ENCODE measurements around the gene ACAN. TPM values are rescaled to one million over a fixed set of nuclear protein-coding genes. Genes with fewer than 3 reads are reported as not detected.

ACAN gene
- total and polyA plus RNA-seq, 10 of the 15 experiments (the other 5 are each of a cell fraction or from before 2014, with no cell fraction given) = not detected

- ChIA-PET RAD21 (ENCODE audit: unreplicated experiment) (interaction anchor here (1.9 to 3.1 kb wide), 2 partner anchors 97 to 111 kb away, joined by 11 to 34 read pairs; no protein-coding TSS in a partner anchor), POLR2A (no interaction called here), CTCF (interaction anchor here (0.6 to 5.5 kb wide), 14 partner anchors 11 to 999 kb away, joined by 3 to 116 read pairs (median 10); partner anchors contain the start of gene HAPLN3), SMC1A (ENCODE audit: uncharacterized antibody, unreplicated experiment) (interaction anchor here (0.6 to 2.4 kb wide), 4 partner anchors 72 to 399 kb away, joined by 3 to 32 read pairs (median 10); no protein-coding TSS in a partner anchor)
- Histone ChIP-seq H3K4me2 (ENCODE audit: control insufficient read depth, insufficient read depth) (no peak overlapping the region), H3K9me3 (replicated peaks; ENCODE audit: control insufficient read depth, insufficient read depth, low read length) (no peaks in the 10 kb centered on the region), H3K9ac (ENCODE audit: control insufficient read depth, insufficient read depth, low read length) (no peak overlapping the region), H2AFZ (ENCODE audit: control insufficient read depth, low read depth, low read length) (no peak overlapping the region), H3K36me3 (ENCODE audit: control insufficient read depth in 2 of 2, insufficient read depth in 2 of 2, low read length in 1 of 2) (no peaks in the 10 kb centered on the region), H3K79me2 (ENCODE audit: control insufficient read depth, insufficient read depth, low read length) (no peaks in the 10 kb centered on the region), H3K4me1 (ENCODE audit: control insufficient read depth, insufficient read depth, low read length) (no peaks in the 10 kb centered on the region), H3K4me3 (no peak overlapping the region), H4K20me1 (ENCODE audit: control insufficient read depth, insufficient read depth) (0 out of 2 replicates have a peak, but pooled peaks cover 5% of the 10 kb centered on the region), H3K27ac (ENCODE audit: control insufficient read depth, insufficient read depth) (no peak overlapping the region), H3K27me3 (replicated peaks in 1 of 2; ENCODE audit: control insufficient read depth in 2 of 2, insufficient read depth in 2 of 2, low read length in 1 of 2) (no peaks in the 10 kb centered on the region; a peak in 1 of 4 replicates)
- intact Hi-C loops (cut with micrococcal nuclease; ENCODE audit: unreplicated experiment) = no loop called here
- no peak for ATAC-seq
- 5% methylated on average over 1 of the region's 1 CpG for WGBS (ENCODE audit: insufficient coverage, insufficient replicate concordance, low lambda C conversion rate, missing lambda C conversion rate)
- in situ Hi-C loops (cut with MboI) = loop anchor here (5.0 kb wide), 1 partner anchor 111 kb away; no protein-coding TSS in a partner anchor
- no peak for DNase-seq (ENCODE audit: low read depth, low spot score)
- no TSS peak for BruUV-seq (replicated peaks)
- no peak for FAIRE-seq
- TF ChIP-seq ASH2L (IDR thresholded peaks at IDR 0.05; ENCODE audit: borderline replicate concordance, low read depth) = no peak
- no peak for TF ChIP-seq BCL3 (IDR thresholded peaks at IDR 0.05; ENCODE audit: borderline replicate concordance, insufficient read depth, low read depth, low read length, poor library complexity, severe bottlenecking)
- TF ChIP-seq BMI1 (IDR thresholded peaks at IDR 0.05; ENCODE audit: borderline replicate concordance) = no peak
- TF ChIP-seq NRF1 (conservative IDR thresholded peaks at IDR 0.05; ENCODE audit: low read depth, low read length) = no peak
- TF ChIP-seq IKZF1 (conservative IDR thresholded peaks at IDR 0.05) = no peak
- TF ChIP-seq USF1 (IDR thresholded peaks at IDR 0.05; ENCODE audit: borderline replicate concordance, extremely low read length, insufficient read depth, low read depth, low read length) = no peak
- no peak for TF ChIP-seq STAT3 (IDR thresholded peaks at IDR 0.05; ENCODE audit: low read depth, low read length)
- TF ChIP-seq JUND (IDR thresholded peaks at IDR 0.05; ENCODE audit: low read depth, low read length) = no peak
- TF ChIP-seq NFXL1 (IDR thresholded peaks at IDR 0.05; ENCODE audit: borderline replicate concordance) = no peak
These were observed 102.9 kb downstream of the ACAN start for GRCh38 chr15:88906130-88906529.

Measured in GM12878 (cell line).